Measurements from ENCODE around the gene DLEU7. TPM values are rescaled to one million over a fixed set of nuclear protein-coding genes. Genes with fewer than 3 reads are reported as not detected.

The DLEU7 gene
- total and polyA plus RNA-seq, 9 of the 15 experiments (the other 6 are each of a cell fraction or from before 2014, with no cell fraction given): 0.03 to 0.06 TPM; not detected in 7

GRCh38 chr13:50796463-50796862 lies 47.0 kb downstream of the DLEU7 start:
- ChIA-PET CTCF (ENCODE audit: low intra/inter-chr PET ratio) (no interaction called here), POLR2A (interaction anchor here (0.6 kb wide), 1 partner anchor 160 kb away, joined by 4 read pairs; no protein-coding TSS in a partner anchor)
- no TSS peak for BruUV-seq (replicated peaks)
- Histone ChIP-seq H3K79me2 (ENCODE audit: control insufficient read depth, insufficient read depth, low read length) (no peaks in the 10 kb centered on the region), H3K4me1 (replicated peaks in 1 of 2; ENCODE audit: control insufficient read depth in 2 of 2, insufficient read depth in 2 of 2, low read length in 2 of 2) (no peaks in the 10 kb centered on the region), H3K9ac (ENCODE audit: insufficient read depth in 1 of 2, low read depth in 2 of 2, low read length in 2 of 2) (no peak overlapping the region), H3K27me3 (ENCODE audit: control insufficient read depth in 2 of 2, insufficient read depth in 2 of 2, low read length in 2 of 2) (no peaks in the 10 kb centered on the region), H3K9me3 (replicated peaks; ENCODE audit: control insufficient read depth, insufficient read depth, low read depth, low read length) (no peaks in the 10 kb centered on the region), H4K20me1 (replicated peaks; ENCODE audit: control insufficient read depth, insufficient read depth, low read length) (no peaks in the 10 kb centered on the region), H3K4me3 (no peak overlapping the region), H2AFZ (ENCODE audit: low read depth, low read length) (no peak overlapping the region), H3K4me2 (ENCODE audit: insufficient read depth, low read length) (no peak overlapping the region), H3K36me3 (ENCODE audit: control insufficient read depth, insufficient read depth, low read length) (no peaks in the 10 kb centered on the region), H3K9me1 (ENCODE audit: control insufficient read depth, insufficient read depth, low read length) (no peaks in the 10 kb centered on the region), H3K27ac (ENCODE audit: extremely low read depth, low read depth, low read length) (no peak overlapping the region)
- intact Hi-C loops (cut with micrococcal nuclease): no loop called here
- WGBS (ENCODE audit: insufficient coverage, low coverage, missing lambda C conversion rate): 33% methylated on average over 1 of the region's 1 CpG
- no peak for ATAC-seq
- in situ Hi-C loops (cut with MboI): no loop called here
- DNase-seq (ENCODE audit: extremely low read depth in 1 of 4, low spot score in 3 of 4): no peak
- FAIRE-seq: no peak
- TF ChIP-seq TOE1 (IDR thresholded peaks at IDR 0.05; ENCODE audit: borderline replicate concordance) (0 out of 2 replicates have a peak, but pooled peaks have one; percentile 58), TOE1 (CRISPR knock-in tag; IDR thresholded peaks at IDR 0.05; ENCODE audit: borderline replicate concordance, low read depth) (no peak), USF2 (CRISPR knock-in tag; IDR thresholded peaks at IDR 0.05) (peak; percentile 77), RAD51 (IDR thresholded peaks at IDR 0.05; ENCODE audit: borderline replicate concordance, low read depth) (peak; percentile 84), TFE3 (CRISPR knock-in tag; IDR thresholded peaks at IDR 0.05) (peak; percentile 87), MCM2 (IDR thresholded peaks at IDR 0.05; ENCODE audit: low read depth) (no peak), ZHX1 (conservative IDR thresholded peaks at IDR 0.05; ENCODE audit: low read length) (no peak), HDAC3 (IDR thresholded peaks at IDR 0.05; ENCODE audit: borderline replicate concordance, partially characterized antibody) (no peak), CCAR2 (IDR thresholded peaks at IDR 0.05; ENCODE audit: low read depth, low read length) (no peak), CBFA2T2 (conservative IDR thresholded peaks at IDR 0.05) (peak; percentile 33; the same call in 1 of the 2 replicates), ATF1 (CRISPR knock-in tag; IDR thresholded peaks at IDR 0.05) (no peak), ATF1 (tag; IDR thresholded peaks at IDR 0.05) (no peak), USF1 (CRISPR knock-in tag; IDR thresholded peaks at IDR 0.05) (peak; percentile 69), ATF4 (CRISPR knock-in tag; IDR thresholded peaks at IDR 0.05) (no peak), CHD4 (IDR thresholded peaks at IDR 0.05; ENCODE audit: insufficient read depth, insufficient replicate concordance, low read depth, low read length, poor library complexity, severe bottlenecking) (no peak), EZH2 (IDR thresholded peaks at IDR 0.05; ENCODE audit: borderline replicate concordance, low read depth, low read length) (no peak)

Measured in K562 (cell line).